K562 (cell line): Measurements from ENCODE around the gene ANO8. TPM values are rescaled to one million over a fixed set of nuclear protein-coding genes. Genes with fewer than 3 reads are reported as not detected.
A peak's percentile ranks its signal among the peaks of the same experiment; 100 is the strongest.

Source experiments
- AFF4 ChIP-seq: sonication (generic); formaldehyde crosslinking; IDR thresholded peaks from 2 replicates; pipeline ENCODE4 v1.8.0; 2023; ENCODE audit warnings: mild to moderate bottlenecking, missing genetic modification reagents
- ATF7 ChIP-seq: fragments of 450-650 bp; IDR thresholded peaks from 2 replicates; pipeline ENCODE4 v1.7.1; 2014; ENCODE audit warnings: mild to moderate bottlenecking, moderate library complexity
- CBX2 ChIP-seq: fragments of 200-600 bp; sonication (generic); IDR thresholded peaks from one replicate; pipeline ENCODE4 v1.6.1; 2012; ENCODE audit warnings: mild to moderate bottlenecking, low read length, inconsistent platforms; ENCODE audit not compliant: insufficient read depth, poor library complexity, severe bottlenecking
- DPF2 ChIP-seq: fragments of 450-650 bp; IDR thresholded peaks from 2 replicates; pipeline ENCODE4 v1.6.1; 2016
- EZH2 ChIP-seq: IDR thresholded peaks from 2 replicates; pipeline ENCODE4 v1.6.1; 2012; ENCODE audit warnings: low read depth, mild to moderate bottlenecking, inconsistent platforms, low read length, borderline replicate concordance
- ILF3 ChIP-seq: fragments of 450-650 bp; IDR thresholded peaks from 2 replicates; pipeline ENCODE4 v1.6.1; 2018; ENCODE audit warnings: antibody characterized with exemption, mild to moderate bottlenecking, moderate library complexity, borderline replicate concordance
- MEF2D ChIP-seq: conservative IDR thresholded peaks from 2 replicates; pipeline ENCODE4 v1.6.1; 2016; ENCODE audit warnings: low read depth, missing genetic modification characterization, missing compliant biosample characterization
- NFIC ChIP-seq: fragments of 450-650 bp; IDR thresholded peaks from 2 replicates; pipeline ENCODE4 v1.6.1; 2017; ENCODE audit warnings: mild to moderate bottlenecking, inconsistent platforms
- POLR2G ChIP-seq: fragments of 200-400 bp; formaldehyde crosslinking; IDR thresholded peaks from 2 replicates; pipeline ENCODE4 v1.6.1; 2017; ENCODE audit warnings: low read depth, mild to moderate bottlenecking, antibody characterized with exemption, low read length, moderate library complexity
- PRDM10 ChIP-seq: fragments of 450-650 bp; IDR thresholded peaks from 2 replicates; pipeline ENCODE4 v1.6.1; 2018; ENCODE audit not compliant: partially characterized antibody
- RAD21 ChIP-seq, 2 experiments: fragments of 250-450 bp in 1 of 2; fragments of 450-650 bp in 1 of 2; sonication (Bioruptor Pico) in 1 of 2; formaldehyde crosslinking in 1 of 2; IDR thresholded peaks in 1 of 2; conservative IDR thresholded peaks in 1 of 2; 2 replicates each; pipeline versions ENCODE4 v1.4.0 to v1.8.0; 2020 to 2022; ENCODE audit warnings: mild to moderate bottlenecking in 2 of 2, moderate library complexity in 1 of 2
- polyA plus RNA-seq, 8 experiments: library from polyadenylated mRNA; depleted of rRNA in 4 of 8; stranded (reverse) in 5 of 8; unstranded in 3 of 8; fragments of >200 nt; fragmentation: Nextera tagmentation in 2 of 8; fragmentation: Illumina TruSeq in 1 of 8; extraction: Ambion mirVana in 2 of 8; extraction: Trizol in 1 of 8; gene quantifications; 2 replicates each; pipeline versions ENCODE4 v1.2.1 to v1.2.3, GENCODE V29; 2011 to 2014; ENCODE audit warnings: inconsistent platforms in 1 of 8, missing spikeins in 1 of 8
- total RNA-seq, 7 experiments: library from RNA; depleted of rRNA in 6 of 7; stranded (reverse); fragments of >200 nt in 6 of 7; fragmentation: Illumina TruSeq in 2 of 7; extraction: Trizol in 2 of 7; gene quantifications; 2 replicates each; pipeline versions ENCODE4 v1.2.1 to v1.2.3, GENCODE V29; 2011 to 2021; ENCODE audit warnings: low replicate concordance in 1 of 7
- TF ChIP-seq, protein P1 (sequence below): fragments of 450-650 bp; IDR thresholded peaks from 2 replicates; pipeline ENCODE4 v1.7.0; 2016; ENCODE audit warnings: borderline replicate concordance
- TF ChIP-seq, protein P2 (sequence below): sonication (generic); formaldehyde crosslinking; IDR thresholded peaks from 2 replicates; pipeline ENCODE4 v1.9.0; 2022; ENCODE audit warnings: mild to moderate bottlenecking, missing genetic modification reagents
- TF ChIP-seq, protein P3 (sequence below): IDR thresholded peaks from 2 replicates; pipeline ENCODE4 v1.6.1; 2014; ENCODE audit warnings: antibody characterized with exemption
- TF ChIP-seq, protein P4 (sequence below), 2 experiments: IDR thresholded peaks; 2 replicates each; pipeline ENCODE4 v1.6.1; 2011; ENCODE audit warnings: borderline replicate concordance in 1 of 2, control low read depth in 1 of 2, low read depth in 1 of 2, low read length in 1 of 2, mild to moderate bottlenecking in 1 of 2, mixed read lengths in 1 of 2, moderate library complexity in 1 of 2; ENCODE audit not compliant: insufficient read depth in 1 of 2, insufficient read length in 1 of 2, poor library complexity in 1 of 2, severe bottlenecking in 1 of 2; ENCODE audit errors: extremely low read depth in 1 of 2

ANO8 gene
- total and polyA plus RNA-seq, 9 of the 15 experiments (the other 6 are each of a cell fraction or from before 2014, with no cell fraction given), result 0.07 to 7.6 (median 2.3) TPM; not detected in 1

DNA sequence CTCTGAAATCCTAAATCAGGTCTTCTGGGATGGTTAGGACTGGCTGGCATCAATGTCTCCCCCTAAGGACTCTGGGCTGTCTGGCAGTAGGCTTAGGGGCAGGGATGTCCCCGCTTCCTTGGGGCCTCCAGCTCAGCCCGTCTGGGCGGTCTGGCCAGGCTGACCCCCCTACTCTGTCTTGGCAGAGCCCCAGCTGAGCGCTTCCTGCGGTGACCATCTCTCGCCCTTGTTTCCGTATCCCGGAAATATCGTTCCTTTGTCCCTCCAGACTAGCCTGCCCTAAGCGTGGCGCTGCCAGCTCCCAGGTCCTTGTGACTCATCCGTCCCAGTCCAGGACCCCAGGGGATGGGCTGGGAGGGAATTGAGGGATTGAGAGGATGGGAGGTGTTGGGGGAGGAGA is 14.0 kb upstream of the ANO8 start (continued):
- TF ChIP-seq ATF7, result peak; percentile 60; the same call in 1 of the 2 replicates
- TF ChIP-seq, protein P1, sequence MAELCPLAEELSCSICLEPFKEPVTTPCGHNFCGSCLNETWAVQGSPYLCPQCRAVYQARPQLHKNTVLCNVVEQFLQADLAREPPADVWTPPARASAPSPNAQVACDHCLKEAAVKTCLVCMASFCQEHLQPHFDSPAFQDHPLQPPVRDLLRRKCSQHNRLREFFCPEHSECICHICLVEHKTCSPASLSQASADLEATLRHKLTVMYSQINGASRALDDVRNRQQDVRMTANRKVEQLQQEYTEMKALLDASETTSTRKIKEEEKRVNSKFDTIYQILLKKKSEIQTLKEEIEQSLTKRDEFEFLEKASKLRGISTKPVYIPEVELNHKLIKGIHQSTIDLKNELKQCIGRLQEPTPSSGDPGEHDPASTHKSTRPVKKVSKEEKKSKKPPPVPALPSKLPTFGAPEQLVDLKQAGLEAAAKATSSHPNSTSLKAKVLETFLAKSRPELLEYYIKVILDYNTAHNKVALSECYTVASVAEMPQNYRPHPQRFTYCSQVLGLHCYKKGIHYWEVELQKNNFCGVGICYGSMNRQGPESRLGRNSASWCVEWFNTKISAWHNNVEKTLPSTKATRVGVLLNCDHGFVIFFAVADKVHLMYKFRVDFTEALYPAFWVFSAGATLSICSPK, result no peak
- TF ChIP-seq, protein P2, sequence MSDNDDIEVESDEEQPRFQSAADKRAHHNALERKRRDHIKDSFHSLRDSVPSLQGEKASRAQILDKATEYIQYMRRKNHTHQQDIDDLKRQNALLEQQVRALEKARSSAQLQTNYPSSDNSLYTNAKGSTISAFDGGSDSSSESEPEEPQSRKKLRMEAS (CRISPR knock-in tag), result no peak
- TF ChIP-seq, protein P3, sequence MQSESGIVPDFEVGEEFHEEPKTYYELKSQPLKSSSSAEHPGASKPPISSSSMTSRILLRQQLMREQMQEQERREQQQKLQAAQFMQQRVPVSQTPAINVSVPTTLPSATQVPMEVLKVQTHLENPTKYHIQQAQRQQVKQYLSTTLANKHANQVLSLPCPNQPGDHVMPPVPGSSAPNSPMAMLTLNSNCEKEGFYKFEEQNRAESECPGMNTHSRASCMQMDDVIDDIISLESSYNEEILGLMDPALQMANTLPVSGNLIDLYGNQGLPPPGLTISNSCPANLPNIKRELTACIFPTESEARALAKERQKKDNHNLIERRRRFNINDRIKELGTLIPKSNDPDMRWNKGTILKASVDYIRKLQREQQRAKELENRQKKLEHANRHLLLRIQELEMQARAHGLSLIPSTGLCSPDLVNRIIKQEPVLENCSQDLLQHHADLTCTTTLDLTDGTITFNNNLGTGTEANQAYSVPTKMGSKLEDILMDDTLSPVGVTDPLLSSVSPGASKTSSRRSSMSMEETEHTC, result no peak
- TF ChIP-seq AFF4 (CRISPR knock-in tag), result no peak
- TF ChIP-seq CBX2, result no peak
- no peak for TF ChIP-seq RAD21 (CRISPR knock-in tag; conservative IDR thresholded peaks at IDR 0.05 in 1 of 2, IDR thresholded peaks at IDR 0.05 in 1 of 2)
- TF ChIP-seq MEF2D (tag), result no peak
- TF ChIP-seq POLR2G, result no peak
- TF ChIP-seq PRDM10, result peak; percentile 95
- TF ChIP-seq DPF2, result no peak
- no peak for TF ChIP-seq ILF3
- TF ChIP-seq, protein P4, sequence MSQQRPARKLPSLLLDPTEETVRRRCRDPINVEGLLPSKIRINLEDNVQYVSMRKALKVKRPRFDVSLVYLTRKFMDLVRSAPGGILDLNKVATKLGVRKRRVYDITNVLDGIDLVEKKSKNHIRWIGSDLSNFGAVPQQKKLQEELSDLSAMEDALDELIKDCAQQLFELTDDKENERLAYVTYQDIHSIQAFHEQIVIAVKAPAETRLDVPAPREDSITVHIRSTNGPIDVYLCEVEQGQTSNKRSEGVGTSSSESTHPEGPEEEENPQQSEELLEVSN (IDR thresholded peaks at IDR 0.05; ENCODE audit: borderline replicate concordance in 1 of 2, extremely low read depth in 1 of 2, insufficient read depth in 1 of 2, insufficient read length in 1 of 2, low read depth in 1 of 2, low read length in 1 of 2, poor library complexity in 1 of 2, severe bottlenecking in 1 of 2), result no peak
- peak; percentile 57 for TF ChIP-seq NFIC
- no peak for TF ChIP-seq EZH2
